Heart right ventricle (tissue), 16 donors: ENCODE results near the gene GCKR. TPM values are rescaled to one million over a fixed set of nuclear protein-coding genes. Genes with fewer than 3 reads are reported as not detected.

Experiments used
- ATAC-seq, 8 donors: fragments of 200-7000 bp; cut with Tn5 transposase; one replicate each; pipeline ENCODE4 v1.9.1; 2020; ENCODE audit warnings: mild to moderate bottlenecking in 8 of 8, moderate library complexity in 8 of 8, moderate number of reproducible peaks in 1 of 8
- DNase-seq, 2 donors: peaks; one replicate each; pipeline ENCODE4 v3.0.0-alpha.2; 2020
- H3K27ac ChIP-seq, 10 donors: fragments of 200-600 bp; sonication (generic) in 2 of 10; one replicate each; pipeline versions ENCODE4 v1.5.0 to v1.8.0; 2020 to 2022; ENCODE audit warnings: mild to moderate bottlenecking in 3 of 10
- H3K27me3 ChIP-seq, 7 donors: fragments of 200-600 bp; one replicate each; pipeline ENCODE4 v1.8.0; 2021 to 2022; ENCODE audit warnings: mild to moderate bottlenecking in 2 of 7
- H3K36me3 ChIP-seq, 9 donors: fragments of 200-600 bp; sonication (generic) in 1 of 9; one replicate each; pipeline versions ENCODE4 v1.5.0 to v1.8.0; 2020 to 2022; ENCODE audit warnings: mild to moderate bottlenecking in 2 of 9
- H3K4me1 ChIP-seq, 9 donors: fragments of 200-600 bp; sonication (generic) in 1 of 9; one replicate each; pipeline versions ENCODE4 v1.5.0 to v1.8.0; 2020 to 2022; ENCODE audit warnings: mild to moderate bottlenecking in 4 of 9
- H3K4me3 ChIP-seq, 10 donors: fragments of 200-600 bp; sonication (generic) in 2 of 10; one replicate each; pipeline versions ENCODE4 v1.5.0 to v1.8.0; 2020 to 2022; ENCODE audit warnings: mild to moderate bottlenecking in 7 of 10, moderate library complexity in 2 of 10
- H3K9me3 ChIP-seq, 11 donors: fragments of 200-600 bp in 10 of 11; sonication (generic) in 2 of 11; one replicate each; pipeline versions ENCODE4 v1.5.0 to v1.8.0; 2013 to 2022; ENCODE audit warnings: mild to moderate bottlenecking in 2 of 11, control low read depth in 1 of 11, moderate library complexity in 1 of 11
- CTCF ChIP-seq, 9 donors: fragments of 200-600 bp; sonication (generic) in 2 of 9; IDR thresholded peaks; one replicate each; pipeline versions ENCODE4 v1.5.0 to v1.8.0; 2021 to 2022; ENCODE audit warnings: antibody characterized with exemption in 9 of 9, mild to moderate bottlenecking in 5 of 9, moderate library complexity in 1 of 9
- WGBS, 2 donors: extraction: QIAGEN DNeasy Blood & Tissue Kit; methylation state at CpG; one replicate each; pipeline ENCODE4 v1.1.7; 2013; ENCODE audit warnings: inconsistent platforms in 1 of 2; 5-methylcytosine and 5-hydroxymethylcytosine counted together
- intact Hi-C, 10 donors: fragments of 100-400 bp; cut with DNase I; formaldehyde crosslinking; loops; one replicate each; pipeline versions ENCODE4 v1.11.1 to v1.14.2; 2022
- polyA plus RNA-seq, 2 donors: library from polyadenylated mRNA; stranded (reverse); fragments of 200-250 nt; gene quantifications; one replicate each; pipeline ENCODE4 v1.2.3, GENCODE V29; 2013
- total RNA-seq, 10 donors: library from RNA; stranded (reverse); fragmentation: NEBNext Ultra II Directional in 3 of 10; extraction: Animal tissue kit (Norgen Biotek cat#: 25700) in 3 of 10; gene quantifications; one replicate each; pipeline versions ENCODE4 v1.2.1 to v1.2.4, GENCODE V29; 2021 to 2023
- donor health status: Arrhythmogenic right ventricular cardiomyopathy.
- donor health status: ischemic (EF 13 %, LVEDD 7.1; RV severe dilation, severe dysfunction).
- donor health status: healthy with polysubstance abuse.
- donor health status: DM: no; HTN: yes; CAD: no.
- donor health status: DM: no; HTN: no; CAD: no.
- donor health status: ischemic (EF 25% LVEDD 6.9; RV normal size, moderate dysfunction).
- donor health status: ischemic (EF 25% LVEDD 5.7; RV mildly dilated, moderate dysfunction).
- donor health status: healthy.
- donor health status: DM: yes; HTN: yes; CAD: no.
- donor health status: Ischemic cardiomyopathy.
- donor health status: ischemic (EF 35%, LVEDD 5.7; RV mildly dilated, moderate dysfunction).
- donor health status: nonischemic (EF 11% LVEDD 7.7; RV severe dilation, severe dysfunction).
- donor health status: DM: yes; HTN: yes; CAD: no.
- donor health status: PGD.
- donor health status: ischemic (EF 29% LVEDD 5.4; RV normal size, mild dysfunction).
- donor health status: nonischemic (EF 23%, LVEDD 6.1; RV moderate dilation, normal function).

The GCKR gene
- total and polyA plus RNA-seq, 12 donors: 0.19 to 1.6 (median 0.90) TPM; not detected in 8

- no peaks in the 10 kb centered on the region for H3K36me3 ChIP-seq
- H3K4me3 ChIP-seq: no peak overlapping the region
- no peak overlapping the region for H3K27ac ChIP-seq
- TF ChIP-seq CTCF (IDR thresholded peaks at IDR 0.05): no peak
- H3K4me1 ChIP-seq: no peaks in the 10 kb centered on the region
- WGBS, 2 donors: 62 to 77% methylated on average over 3 of the region's 3 CpGs
- intact Hi-C loops: no loop called here
- H3K27me3 ChIP-seq: peaks cover 0 to 32% (median 20%) of the 10 kb centered on the region in 7 donors
- no peak for DNase-seq
- H3K9me3 ChIP-seq: peaks cover 0 to 46% (median 9%) of the 10 kb centered on the region in 11 donors
- ATAC-seq: no peak
Observed at GRCh38 chr2:27571197-27571596, 74.6 kb downstream of the GCKR start.

GRCh38 chr2:27571681-27572080 lies 75.0 kb downstream of the GCKR start:
- H3K27ac ChIP-seq: no peak overlapping the region
- no peak for DNase-seq
- peaks cover 0 to 51% (median 11%) of the 10 kb centered on the region in 11 donors for H3K9me3 ChIP-seq
- H3K27me3 ChIP-seq: peaks cover 0 to 29% (median 16%) of the 10 kb centered on the region in 7 donors
- no peak overlapping the region for H3K4me3 ChIP-seq
- no peak for TF ChIP-seq CTCF (IDR thresholded peaks at IDR 0.05)
- intact Hi-C loops: no loop called here
- no peak for ATAC-seq
- no peaks in the 10 kb centered on the region for H3K4me1 ChIP-seq
- no peaks in the 10 kb centered on the region for H3K36me3 ChIP-seq
- WGBS, 2 donors: 87 to 90% methylated on average over 1 of the region's 1 CpG

- TF ChIP-seq CTCF (IDR thresholded peaks at IDR 0.05): no peak
- Histone ChIP-seq H3K27ac (no peak overlapping the region), H3K4me3 (no peak overlapping the region), H3K4me1 (no peaks in the 10 kb centered on the region), H3K27me3 (peaks cover 0 to 21% (median 10%) of the 10 kb centered on the region in 7 donors), H3K36me3 (no peaks in the 10 kb centered on the region), H3K9me3 (peaks cover 0 to 58% (median 14%) of the 10 kb centered on the region in 11 donors)
- WGBS, 2 donors: 70 to 72% methylated on average over 2 of the region's 2 CpGs
- intact Hi-C loops: no loop called here
- ATAC-seq (no peak), DNase-seq (no peak)
Observed at GRCh38 chr2:27572439-27572838, 75.8 kb downstream of the GCKR start.

GRCh38 chr2:27572998-27573429 lies 76.4 kb downstream of the GCKR start:
- Histone ChIP-seq H3K4me3 (no peak overlapping the region), H3K9me3 (peaks cover 0 to 64% (median 20%) of the 10 kb centered on the region in 11 donors), H3K36me3 (no peaks in the 10 kb centered on the region), H3K27me3 (peaks cover 0 to 15% (median 7%) of the 10 kb centered on the region in 7 donors), H3K27ac (no peak overlapping the region), H3K4me1 (no peaks in the 10 kb centered on the region)
- 55 to 61% methylated on average over 6 of the region's 6 CpGs for WGBS, 2 donors
- ATAC-seq (no peak), DNase-seq (no peak)
- intact Hi-C loops: no loop called here
- TF ChIP-seq CTCF (IDR thresholded peaks at IDR 0.05): no peak

Other genes starting within 250 kb of the GCKR start
- 10 to 100 TPM in 7 of 10 donors, 1 to 10 TPM in 3; 6.0 to 35.8 (median 10.6) TPM for gene SLC30A3, start 233.8 kb upstream of the GCKR start, total RNA-seq
- 1 to 10 TPM; 4.3 to 7.4 TPM for gene SLC30A3, start 233.8 kb upstream of the GCKR start, polyA plus RNA-seq
- gene DNAJC5G, start 221.4 kb upstream of the GCKR start, total RNA-seq: 1 to 10 TPM in 9 of 10 donors, under 1 TPM in 1; 0.94 to 6.0 (median 1.6) TPM
- 1 to 10 TPM in 1 of 2 donors, under 1 TPM in 1; 0.19 to 3.7 TPM for gene DNAJC5G, start 221.4 kb upstream of the GCKR start, polyA plus RNA-seq
- gene TRIM54, start 214.4 kb upstream of the GCKR start, total RNA-seq: 100 to 1,000 TPM; 204 to 303 (median 249) TPM
- gene TRIM54, start 214.4 kb upstream of the GCKR start, polyA plus RNA-seq: 100 to 1,000 TPM; 131 to 568 TPM
- 1 to 10 TPM in 5 of 10 donors, under 1 TPM in 4, not detected in 1; 0.51 to 2.0 (median 1.1) TPM for gene UCN, start 188.4 kb upstream of the GCKR start, total RNA-seq
- gene UCN, start 188.4 kb upstream of the GCKR start, polyA plus RNA-seq: 1 to 10 TPM; 3.3 to 4.1 TPM
- gene MPV17, start 173.7 kb upstream of the GCKR start, total RNA-seq: 10 to 100 TPM; 40.8 to 84.9 (median 66.6) TPM
- 100 to 1,000 TPM in 1 of 2 donors, 10 to 100 TPM in 1; 93.9 to 220 TPM for gene MPV17, start 173.7 kb upstream of the GCKR start, polyA plus RNA-seq
- 10 to 100 TPM; 21.8 to 30.3 (median 23.6) TPM for gene GTF3C2, start 140.1 kb upstream of the GCKR start, total RNA-seq
- gene GTF3C2, start 140.1 kb upstream of the GCKR start, polyA plus RNA-seq: 10 to 100 TPM; 17.6 to 29.8 TPM
- 10 to 100 TPM; 26.4 to 47.9 (median 34.7) TPM for gene EIF2B4, start 126.5 kb upstream of the GCKR start, total RNA-seq
- 10 to 100 TPM; 60.4 to 70.7 TPM for gene EIF2B4, start 126.5 kb upstream of the GCKR start, polyA plus RNA-seq
- 10 to 100 TPM; 54.5 to 82.5 (median 68.8) TPM for gene SNX17, start 126.2 kb upstream of the GCKR start, total RNA-seq
- gene SNX17, start 126.2 kb upstream of the GCKR start, polyA plus RNA-seq: 10 to 100 TPM; 32.4 to 79.8 TPM
- gene ZNF513, start 116.1 kb upstream of the GCKR start, total RNA-seq: 10 to 100 TPM in 1 of 10 donors, 1 to 10 TPM in 9; 4.5 to 11.5 (median 6.8) TPM
- gene ZNF513, start 116.1 kb upstream of the GCKR start, polyA plus RNA-seq: 10 to 100 TPM; 12.6 to 15.4 TPM
- 10 to 100 TPM; 28.4 to 46.1 (median 33.0) TPM for gene PPM1G, start 87.2 kb upstream of the GCKR start, total RNA-seq
- gene PPM1G, start 87.2 kb upstream of the GCKR start, polyA plus RNA-seq: 10 to 100 TPM; 34.7 to 72.6 TPM
- gene NRBP1, start 68.2 kb upstream of the GCKR start, total RNA-seq: 10 to 100 TPM; 47.6 to 69.7 (median 59.2) TPM
- 10 to 100 TPM; 25.5 to 97.4 TPM for gene NRBP1, start 68.2 kb upstream of the GCKR start, polyA plus RNA-seq
- gene KRTCAP3, start 54.5 kb upstream of the GCKR start, total RNA-seq: under 1 TPM in 6 of 10 donors, not detected in 4; 0.37 to 0.85 (median 0.57) TPM
- under 1 TPM; 0.23 to 0.51 TPM for gene KRTCAP3, start 54.5 kb upstream of the GCKR start, polyA plus RNA-seq
- 10 to 100 TPM; 12.7 to 30.6 (median 16.1) TPM for gene IFT172, start 7.1 kb upstream of the GCKR start, total RNA-seq
- gene IFT172, start 7.1 kb upstream of the GCKR start, polyA plus RNA-seq: 10 to 100 TPM; 11.1 to 65.7 TPM
- gene FNDC4, start 1.6 kb upstream of the GCKR start, total RNA-seq: 10 to 100 TPM in 1 of 10 donors, 1 to 10 TPM in 7, under 1 TPM in 2; 0.58 to 11.7 (median 1.7) TPM
- 10 to 100 TPM in 1 of 2 donors, 1 to 10 TPM in 1; 2.3 to 11.3 TPM for gene FNDC4, start 1.6 kb upstream of the GCKR start, polyA plus RNA-seq
- gene ZNF512, start 86.2 kb downstream of the GCKR start, total RNA-seq: 10 to 100 TPM; 15.1 to 27.7 (median 20.3) TPM
- 10 to 100 TPM; 10.2 to 10.5 TPM for gene ZNF512, start 86.2 kb downstream of the GCKR start, polyA plus RNA-seq
- gene CCDC121, start 132.2 kb downstream of the GCKR start, total RNA-seq: 1 to 10 TPM; 4.1 to 7.6 (median 6.0) TPM
- gene CCDC121, start 132.2 kb downstream of the GCKR start, polyA plus RNA-seq: 1 to 10 TPM; 2.1 TPM
- 10 to 100 TPM; 17.1 to 23.8 (median 19.7) TPM for gene GPN1, start 132.2 kb downstream of the GCKR start, total RNA-seq
- gene GPN1, start 132.2 kb downstream of the GCKR start, polyA plus RNA-seq: 10 to 100 TPM in 1 of 2 donors, 1 to 10 TPM in 1; 6.5 to 25.6 TPM
- gene SUPT7L, start 166.8 kb downstream of the GCKR start, total RNA-seq: 10 to 100 TPM; 22.0 to 32.2 (median 26.0) TPM
- 10 to 100 TPM; 18.4 to 42.3 TPM for gene SUPT7L, start 166.8 kb downstream of the GCKR start, polyA plus RNA-seq
- 10 to 100 TPM; 19.1 to 28.7 (median 22.5) TPM for gene SLC4A1AP, start 167.1 kb downstream of the GCKR start, total RNA-seq
- gene SLC4A1AP, start 167.1 kb downstream of the GCKR start, polyA plus RNA-seq: 10 to 100 TPM; 11.0 to 20.8 TPM